ENCODE data around the gene UBE2M. TPM values are rescaled to one million over a fixed set of nuclear protein-coding genes. Genes with fewer than 3 reads are reported as not detected.
"Not testable (repeated sequence)": the region's sequence is repeated elsewhere in the genome, so short reads cannot be mapped to it uniquely, and the experiment has no call there.

UBE2M gene
- total and polyA plus RNA-seq, 4 donors, result 49.6 to 138 (median 107) TPM

DNA sequence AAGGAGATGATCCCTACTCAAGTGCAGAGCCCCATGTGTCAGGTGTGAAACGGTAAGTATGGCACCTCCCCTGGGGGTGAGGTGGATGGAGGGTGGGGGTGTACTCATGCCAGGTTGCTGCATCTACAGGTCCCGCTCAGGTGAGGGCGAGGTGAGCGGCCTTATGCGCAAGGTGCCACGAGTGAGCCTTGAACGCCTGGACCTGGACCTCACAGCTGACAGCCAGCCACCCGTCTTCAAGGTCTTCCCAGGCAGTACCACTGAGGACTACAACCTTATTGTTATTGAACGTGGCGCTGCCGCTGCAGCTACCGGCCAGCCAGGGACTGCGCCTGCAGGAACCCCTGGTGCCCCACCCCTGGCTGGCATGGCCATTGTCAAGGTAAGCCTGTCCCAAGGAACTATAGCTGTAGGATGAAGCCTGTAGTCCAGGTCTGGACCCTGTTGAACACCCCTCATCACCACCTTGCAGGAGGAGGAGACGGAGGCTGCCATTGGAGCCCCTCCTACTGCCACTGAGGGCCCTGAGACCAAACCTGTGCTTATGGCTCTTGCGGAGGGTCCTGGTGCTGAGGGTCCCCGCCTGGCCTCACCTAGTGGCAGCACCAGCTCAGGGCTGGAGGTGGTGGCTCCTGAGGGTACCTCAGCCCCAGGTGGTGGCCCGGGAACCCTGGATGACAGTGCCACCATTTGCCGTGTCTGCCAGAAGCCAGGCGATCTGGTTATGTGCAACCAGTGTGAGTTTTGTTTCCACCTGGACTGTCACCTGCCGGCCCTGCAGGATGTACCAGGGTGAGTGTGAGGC, 9.3 kb downstream of the UBE2M start:
- no peaks in the 10 kb centered on the region for H3K27me3 ChIP-seq (ENCODE audit: control insufficient read depth, insufficient read depth, low read length)
- no peak overlapping the region for H3K4me3 ChIP-seq (ENCODE audit: low read depth, low read length)
- H3K9me3 ChIP-seq (ENCODE audit: control insufficient read depth, insufficient read depth, low read length), result no peaks in the 10 kb centered on the region
- peaks cover 28% of the 10 kb centered on the region for H3K4me1 ChIP-seq (ENCODE audit: control insufficient read depth, insufficient read depth, low read length)
- 95% methylated on average over 18 of the region's 20 CpGs for WGBS (ENCODE audit: insufficient coverage)
- DNase-seq (ENCODE audit: low read depth in 4 of 6, low spot score in 6 of 6), result no peak
- H3K36me3 ChIP-seq (ENCODE audit: control insufficient read depth, insufficient read depth, low read length), result peaks cover 88% of the 10 kb centered on the region
- no peak overlapping the region for H3K27ac ChIP-seq (ENCODE audit: low read depth, low read length)

DNA sequence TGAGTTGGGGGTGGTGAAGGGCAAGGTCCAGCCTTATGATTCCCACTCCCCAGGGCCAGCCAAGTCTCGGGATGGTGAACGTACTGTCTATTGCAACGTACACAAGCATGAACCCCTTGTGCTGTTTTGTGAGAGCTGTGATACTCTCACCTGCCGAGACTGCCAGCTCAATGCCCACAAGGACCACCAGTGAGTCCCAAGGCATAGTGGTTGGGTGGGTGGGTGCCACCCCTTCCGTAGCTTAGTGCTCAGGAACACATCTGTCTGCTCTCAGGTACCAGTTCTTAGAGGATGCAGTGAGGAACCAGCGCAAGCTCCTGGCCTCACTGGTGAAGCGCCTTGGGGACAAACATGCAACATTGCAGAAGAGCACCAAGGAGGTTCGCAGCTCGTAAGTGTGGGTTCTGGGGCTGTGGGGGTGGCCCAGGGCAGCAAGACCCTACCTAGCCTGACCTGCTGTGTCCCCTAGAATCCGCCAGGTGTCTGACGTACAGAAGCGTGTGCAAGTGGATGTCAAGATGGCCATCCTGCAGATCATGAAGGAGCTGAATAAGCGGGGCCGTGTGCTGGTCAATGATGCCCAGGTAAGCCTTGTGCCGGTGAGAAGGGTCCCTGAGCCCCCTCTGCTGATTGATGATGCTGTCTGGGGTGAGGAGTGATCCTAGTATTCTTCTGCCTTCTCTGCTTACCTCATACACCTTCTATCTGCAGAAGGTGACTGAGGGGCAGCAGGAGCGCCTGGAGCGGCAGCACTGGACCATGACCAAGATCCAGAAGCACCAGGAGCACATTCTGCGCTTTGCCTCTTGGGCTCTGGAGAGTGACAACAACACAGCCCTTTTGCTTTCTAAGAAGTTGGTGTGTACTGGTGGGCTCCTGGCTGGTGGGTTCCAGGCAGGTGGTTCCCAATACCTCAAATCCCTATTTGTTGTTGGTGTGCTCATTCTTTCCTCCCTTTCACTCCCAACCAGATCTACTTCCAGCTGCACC, 10.8 kb downstream of the UBE2M start:
- no peak overlapping the region for H3K27ac ChIP-seq (ENCODE audit: low read depth, low read length)
- no peaks in the 10 kb centered on the region for H3K9me3 ChIP-seq (ENCODE audit: control insufficient read depth, insufficient read depth, low read length)
- DNase-seq (ENCODE audit: low read depth in 4 of 6, low spot score in 6 of 6), result no peak
- no peaks in the 10 kb centered on the region for H3K27me3 ChIP-seq (ENCODE audit: control insufficient read depth, insufficient read depth, low read length)
- H3K4me1 ChIP-seq (ENCODE audit: control insufficient read depth, insufficient read depth, low read length), result peaks cover 25% of the 10 kb centered on the region
- WGBS (ENCODE audit: insufficient coverage), result 93% methylated on average over 14 of the region's 18 CpGs
- peaks cover 77% of the 10 kb centered on the region for H3K36me3 ChIP-seq (ENCODE audit: control insufficient read depth, insufficient read depth, low read length)
- H3K4me3 ChIP-seq (ENCODE audit: low read depth, low read length), result no peak overlapping the region

DNA sequence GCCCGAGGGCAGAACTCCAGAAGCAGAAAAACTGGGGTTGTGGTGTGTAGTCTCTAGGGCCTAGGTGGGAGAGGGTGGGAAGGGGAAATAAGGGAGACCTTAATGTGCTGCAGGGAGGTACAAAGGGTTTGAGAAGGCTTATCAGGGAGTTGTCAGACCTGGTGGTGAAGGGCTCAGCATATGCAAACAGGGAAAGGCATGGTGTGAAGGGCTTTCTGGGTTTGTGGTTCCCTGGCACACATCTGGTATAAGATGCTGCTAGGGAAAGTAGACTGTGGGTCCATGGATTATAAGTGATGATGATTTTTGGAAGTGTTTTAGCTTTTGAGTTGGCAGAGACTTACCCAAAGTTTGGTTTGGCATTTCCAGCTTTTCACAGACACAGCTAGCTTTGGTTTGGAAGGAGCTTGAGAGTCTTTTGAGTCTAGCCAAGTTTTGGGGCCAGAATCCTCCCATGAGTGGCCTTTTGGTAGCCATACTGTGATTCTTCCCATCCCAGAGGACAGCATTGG, 12.3 kb downstream of the UBE2M start:
- Histone ChIP-seq H3K4me3 (ENCODE audit: low read depth, low read length) (peak overlapping the region; percentile 73), H3K27me3 (ENCODE audit: control insufficient read depth, insufficient read depth, low read length) (no peaks in the 10 kb centered on the region), H3K9me3 (ENCODE audit: control insufficient read depth, insufficient read depth, low read length) (no peaks in the 10 kb centered on the region), H3K4me1 (ENCODE audit: control insufficient read depth, insufficient read depth, low read length) (peaks cover 25% of the 10 kb centered on the region), H3K36me3 (ENCODE audit: control insufficient read depth, insufficient read depth, low read length) (peaks cover 61% of the 10 kb centered on the region), H3K27ac (ENCODE audit: low read depth, low read length) (no peak overlapping the region)
- 29% methylated on average over 1 of the region's 1 CpG for WGBS (ENCODE audit: insufficient coverage)
- no peak for DNase-seq (ENCODE audit: low read depth in 4 of 6, low spot score in 6 of 6)

DNA sequence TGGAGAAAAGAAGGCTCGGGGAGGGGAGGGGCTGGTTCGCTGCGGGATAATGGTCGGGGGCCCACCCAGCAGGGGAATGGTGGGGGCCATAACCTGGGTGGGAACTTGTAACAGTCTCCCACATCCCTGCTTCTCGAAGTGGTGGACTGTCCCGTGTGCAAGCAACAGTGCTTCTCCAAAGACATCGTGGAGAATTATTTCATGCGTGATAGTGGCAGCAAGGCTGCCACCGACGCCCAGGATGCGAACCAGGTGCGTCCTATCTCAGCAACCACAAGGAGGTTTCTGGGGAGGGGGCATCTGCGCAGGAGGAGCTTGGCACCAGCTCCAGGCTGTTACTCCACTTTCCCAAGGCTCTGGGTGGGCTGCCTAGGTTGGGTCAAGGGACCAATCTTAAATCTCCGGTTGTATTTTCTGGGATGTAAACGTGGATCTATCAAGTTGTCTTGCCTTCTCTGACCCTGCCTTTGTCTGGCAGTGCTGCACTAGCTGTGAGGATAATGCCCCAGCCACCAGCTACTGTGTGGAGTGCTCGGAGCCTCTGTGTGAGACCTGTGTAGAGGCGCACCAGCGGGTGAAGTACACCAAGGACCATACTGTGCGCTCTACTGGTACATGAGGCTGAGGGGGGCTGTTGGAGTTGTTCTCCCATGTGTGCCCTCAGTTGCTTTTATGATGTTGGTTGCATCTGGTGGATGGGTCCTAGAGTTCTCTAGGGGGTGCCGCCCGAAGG, 13.0 kb downstream of the UBE2M start:
- Histone ChIP-seq H3K4me3 (ENCODE audit: low read depth, low read length) (peak overlapping the region; percentile 73), H3K9me3 (ENCODE audit: control insufficient read depth, insufficient read depth, low read length) (no peaks in the 10 kb centered on the region), H3K36me3 (ENCODE audit: control insufficient read depth, insufficient read depth, low read length) (peaks cover 55% of the 10 kb centered on the region), H3K27ac (ENCODE audit: low read depth, low read length) (no peak overlapping the region), H3K4me1 (ENCODE audit: control insufficient read depth, insufficient read depth, low read length) (peaks cover 25% of the 10 kb centered on the region), H3K27me3 (ENCODE audit: control insufficient read depth, insufficient read depth, low read length) (peaks cover under 1% of the 10 kb centered on the region)
- DNase-seq (ENCODE audit: low read depth in 4 of 6, low spot score in 6 of 6), result no peak
- WGBS (ENCODE audit: insufficient coverage), result 10% methylated on average over 21 of the region's 21 CpGs

DNA sequence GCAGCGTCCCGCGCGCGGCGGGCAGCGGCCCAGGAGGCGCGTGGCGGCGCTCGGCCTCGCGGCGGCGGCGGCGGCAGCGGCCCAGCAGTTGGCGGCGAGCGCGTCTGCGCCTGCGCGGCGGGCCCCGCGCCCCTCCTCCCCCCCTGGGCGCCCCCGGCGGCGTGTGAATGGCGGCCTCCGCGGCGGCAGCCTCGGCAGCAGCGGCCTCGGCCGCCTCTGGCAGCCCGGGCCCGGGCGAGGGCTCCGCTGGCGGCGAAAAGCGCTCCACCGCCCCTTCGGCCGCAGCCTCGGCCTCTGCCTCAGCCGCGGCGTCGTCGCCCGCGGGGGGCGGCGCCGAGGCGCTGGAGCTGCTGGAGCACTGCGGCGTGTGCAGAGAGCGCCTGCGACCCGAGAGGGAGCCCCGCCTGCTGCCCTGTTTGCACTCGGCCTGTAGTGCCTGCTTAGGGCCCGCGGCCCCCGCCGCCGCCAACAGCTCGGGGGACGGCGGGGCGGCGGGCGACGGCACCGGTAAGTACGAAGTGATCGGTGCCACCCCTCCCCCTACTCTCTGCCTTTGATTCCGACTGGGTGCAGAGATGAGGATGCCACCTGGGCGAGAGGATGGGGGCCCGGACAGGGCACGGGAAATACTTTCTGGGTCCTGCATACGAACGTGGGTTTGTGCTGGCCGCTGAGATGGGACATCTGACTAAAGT, 13.7 kb downstream of the UBE2M start:
- Histone ChIP-seq H3K4me1 (ENCODE audit: control insufficient read depth, insufficient read depth, low read length) (peaks cover 25% of the 10 kb centered on the region), H3K27me3 (ENCODE audit: control insufficient read depth, insufficient read depth, low read length) (peaks cover 2% of the 10 kb centered on the region), H3K27ac (ENCODE audit: low read depth, low read length) (peak overlapping the region; percentile 99), H3K4me3 (ENCODE audit: low read depth, low read length) (peak overlapping the region; percentile 73), H3K9me3 (ENCODE audit: control insufficient read depth, insufficient read depth, low read length) (no peaks in the 10 kb centered on the region), H3K36me3 (ENCODE audit: control insufficient read depth, insufficient read depth, low read length) (peaks cover 48% of the 10 kb centered on the region)
- whole genome bisulfite sequencing (ENCODE audit: insufficient coverage), result under 1% methylated on average over 84 of the region's 92 CpGs
- DNase-seq (ENCODE audit: low read depth in 4 of 6, low spot score in 6 of 6), result no peak

DNA sequence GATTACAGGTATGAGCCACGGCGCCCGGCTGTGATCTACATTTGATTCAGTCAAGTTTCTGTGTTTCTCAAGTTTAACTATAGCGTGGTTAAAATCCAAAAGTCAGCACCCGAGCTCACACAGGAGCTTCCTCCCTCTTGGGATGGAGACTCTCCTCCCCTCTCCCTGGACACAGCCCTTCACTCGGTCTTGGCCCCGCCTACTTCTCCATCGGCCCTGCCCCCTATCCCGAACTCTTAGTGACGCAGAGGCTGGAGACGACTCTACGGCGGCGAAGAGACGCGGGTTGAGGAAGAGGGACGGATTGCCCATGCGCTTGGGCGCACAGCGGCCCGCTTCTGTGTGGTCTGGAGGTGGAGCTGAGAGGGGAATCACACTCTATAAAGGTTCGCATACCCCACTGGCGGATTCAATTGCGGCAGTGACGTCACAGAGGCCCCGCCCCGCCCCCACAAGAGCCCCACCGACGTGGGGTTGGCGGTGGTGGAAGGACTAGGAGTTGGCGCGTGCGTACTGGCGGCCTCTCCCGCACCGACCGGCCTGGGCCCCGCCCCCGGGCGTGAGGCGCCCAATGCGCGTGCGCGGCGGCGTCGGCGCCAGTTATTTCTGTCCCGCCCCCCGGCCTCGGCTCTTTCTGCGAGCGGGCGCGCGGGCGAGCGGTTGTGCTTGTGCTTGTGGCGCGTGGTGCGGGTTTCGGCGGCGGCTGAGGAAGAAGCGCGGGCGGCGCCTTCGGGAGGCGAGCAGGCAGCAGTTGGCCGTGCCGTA, 14.4 kb downstream of the UBE2M start, which contains the start of gene TRIM28:
TRIM28 (plus strand) TSS at position 239 of the 765 bp plus-strand sequence. CDS start 694 bp downstream, outside the sequence.
- Histone ChIP-seq H3K27ac (ENCODE audit: low read depth, low read length) (peak within 1 kb of the TSS; percentile 99), H3K9me3 (ENCODE audit: control insufficient read depth, insufficient read depth, low read length) (no peaks in the 10 kb centered on the region), H3K4me3 (ENCODE audit: low read depth, low read length) (peak within 1 kb of the TSS; percentile 73), H3K36me3 (ENCODE audit: control insufficient read depth, insufficient read depth, low read length) (peaks cover 40% of the 10 kb centered on the region), H3K27me3 (ENCODE audit: control insufficient read depth, insufficient read depth, low read length) (peaks cover 8% of the 10 kb centered on the region), H3K4me1 (ENCODE audit: control insufficient read depth, insufficient read depth, low read length) (peaks cover 25% of the 10 kb centered on the region)
- WGBS (ENCODE audit: insufficient coverage), result under 1% methylated on average over 68 of the region's 73 CpGs
- DNase-seq (ENCODE audit: low read depth in 4 of 6, low spot score in 6 of 6), result peak; percentile 94 to 99 (median 96)

DNA sequence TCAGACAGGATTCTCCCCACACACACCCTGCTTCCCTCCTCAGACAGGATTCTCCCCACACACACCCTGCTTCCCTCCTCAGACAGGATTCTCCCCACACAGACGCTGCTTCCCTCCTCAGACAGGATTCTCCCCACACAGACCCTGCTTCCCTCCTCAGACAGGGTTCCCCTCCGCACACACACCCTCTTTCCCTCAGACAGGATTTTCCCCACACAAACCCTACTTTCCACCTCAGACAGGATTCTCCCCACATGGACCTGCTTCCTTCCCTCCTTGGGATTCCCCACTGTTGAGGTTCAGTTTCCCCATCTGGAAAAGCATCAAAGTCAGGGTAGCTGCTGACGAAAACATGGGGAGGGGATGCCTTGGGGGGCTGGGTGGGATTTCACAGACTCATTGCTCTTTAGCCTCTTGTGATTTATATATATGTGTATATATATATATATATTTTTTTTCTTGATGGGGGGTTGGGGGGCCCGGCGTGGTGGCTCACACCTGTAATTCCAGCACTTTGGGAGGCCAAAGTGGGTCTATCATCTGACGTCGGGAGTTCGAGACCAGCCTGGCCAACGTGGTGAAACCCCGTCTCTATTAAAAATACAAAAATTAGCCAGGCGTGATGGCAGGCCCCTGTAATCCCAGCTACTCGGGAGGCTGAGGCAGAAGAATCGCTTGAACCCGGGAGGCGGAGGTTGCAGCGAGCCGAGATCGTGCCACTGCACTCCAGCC, 15.6 kb downstream of the UBE2M start:
- Histone ChIP-seq H3K27me3 (ENCODE audit: control insufficient read depth, insufficient read depth, low read length) (peaks cover 16% of the 10 kb centered on the region), H3K27ac (ENCODE audit: low read depth, low read length) (peak overlapping the region; percentile 99), H3K36me3 (ENCODE audit: control insufficient read depth, insufficient read depth, low read length) (peaks cover 28% of the 10 kb centered on the region), H3K4me1 (ENCODE audit: control insufficient read depth, insufficient read depth, low read length) (peaks cover 35% of the 10 kb centered on the region)
- not testable (repeated sequence) for H3K4me3 ChIP-seq (ENCODE audit: low read depth, low read length); H3K9me3 ChIP-seq (ENCODE audit: control insufficient read depth, insufficient read depth, low read length); DNase-seq (ENCODE audit: low read depth in 4 of 6, low spot score in 6 of 6)
- WGBS (ENCODE audit: insufficient coverage), result 87% methylated on average over 12 of the region's 18 CpGs

DNA sequence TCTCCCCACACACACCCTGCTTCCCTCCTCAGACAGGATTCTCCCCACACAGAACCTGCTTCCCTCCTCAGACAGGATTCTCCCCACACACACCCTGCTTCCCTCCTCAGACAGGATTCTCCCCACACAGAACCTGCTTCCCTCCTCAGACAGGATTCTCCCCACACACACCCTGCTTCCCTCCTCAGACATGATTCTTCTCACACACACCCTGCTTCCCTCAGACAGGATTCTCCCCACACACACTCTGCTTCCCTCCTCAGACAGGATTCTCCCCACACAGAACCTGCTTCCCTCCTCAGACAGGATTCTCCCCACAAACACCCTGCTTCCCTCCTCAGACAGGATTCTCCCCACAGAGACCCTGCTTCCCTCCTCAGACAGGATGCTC, 19.2 kb downstream of the UBE2M start:
- H3K36me3 ChIP-seq (ENCODE audit: control insufficient read depth, insufficient read depth, low read length); H3K9me3 ChIP-seq (ENCODE audit: control insufficient read depth, insufficient read depth, low read length); DNase-seq (ENCODE audit: low read depth in 4 of 6, low spot score in 6 of 6); H3K4me3 ChIP-seq (ENCODE audit: low read depth, low read length); H3K27ac ChIP-seq (ENCODE audit: low read depth, low read length): not testable (repeated sequence)
- peaks cover 16% of the 10 kb centered on the region for H3K27me3 ChIP-seq (ENCODE audit: control insufficient read depth, insufficient read depth, low read length)
- peaks cover 17% of the 10 kb centered on the region for H3K4me1 ChIP-seq (ENCODE audit: control insufficient read depth, insufficient read depth, low read length)

All from spinal cord (tissue), 10 donors.